HCT116 (cell line): ENCODE measurements around the gene GRM8. TPM values are rescaled to one million over a fixed set of nuclear protein-coding genes. Genes with fewer than 3 reads are reported as not detected.
"Not testable (repeated sequence)": the region's sequence is repeated elsewhere in the genome, so short reads cannot be mapped to it uniquely, and the experiment has no call there.

ENCODE experiments used
- ATAC-seq: fragments of 200-7000 bp; cut with Tn5 transposase; 2 replicates; pipeline ENCODE4 v1.9.1; 2020; ENCODE audit warnings: mild to moderate bottlenecking, moderate library complexity
- BruUV-seq: library from RNA; stranded (reverse); fragments of 400-500 nt; replicated peaks from 2 replicates; lab custom pipeline; 2021; lab: Mats Ljungman, UMichigan
- CTCF ChIA-PET: fragments of 300-600 bp; sonication (Branson Sonifier 250); formaldehyde crosslinking; loops from one replicate; lab custom pipeline; 2021; ENCODE audit warnings: antibody characterized with exemption; lab: Charles Lee
- POLR2A ChIA-PET: fragments of 300-600, 350-600 bp; sonication (Branson Sonifier 250); formaldehyde crosslinking; loops from one replicate; lab custom pipeline; 2021; ENCODE audit warnings: antibody characterized with exemption; lab: Charles Lee
- RAD21 ChIA-PET, 2 experiments: fragments of 300-600 bp; sonication (Branson Sonifier 250); formaldehyde crosslinking; loops; one replicate each; lab custom pipeline; 2023; ENCODE audit warnings: low total read pairs in 2 of 2; ENCODE audit not compliant: uncharacterized antibody in 2 of 2, unreplicated experiment in 2 of 2, low non-redundant PET in 1 of 2; lab: Charles Lee
- DNase-seq: peaks from one replicate; pipeline ENCODE4 v3.0.0-alpha.2; 2010; ENCODE audit warnings: low read depth, low spot score
- H2AFZ ChIP-seq: fragments of 200-600 bp; shearing (Covaris generic), sonication (generic); 2 replicates; pipeline ENCODE4 v1.6.1; 2017; ENCODE audit warnings: low read depth, mixed run types, mixed read lengths, antibody characterized with exemption, low read length; ENCODE audit not compliant: poor library complexity, severe bottlenecking
- H3K27ac ChIP-seq: 2 replicates; pipeline ENCODE4 v1.5.1; 2012; ENCODE audit warnings: low read depth, low read length
- H3K27me3 ChIP-seq: fragments of 200-600 bp; sonication (generic); 2 replicates; pipeline ENCODE4 v1.6.1; 2016; ENCODE audit warnings: mixed run types, low read length, mixed read lengths; ENCODE audit not compliant: insufficient read depth
- H3K36me3 ChIP-seq, 2 experiments: fragments of 200-500 bp in 1 of 2; fragments of 200-600 bp in 1 of 2; sonication (Bioruptor generic) in 1 of 2; sonication (generic) in 1 of 2; 2 replicates each; pipeline versions ENCODE4 v1.5.1 to v1.6.1; 2014 to 2016; ENCODE audit warnings: low read length in 2 of 2, inconsistent platforms in 1 of 2, mixed read lengths in 1 of 2, mixed run types in 1 of 2; ENCODE audit not compliant: insufficient read depth in 2 of 2, control insufficient read depth in 1 of 2
- H3K4me1 ChIP-seq, 2 experiments: fragments of 200-600 bp in 1 of 2; sonication (generic) in 1 of 2; 2 replicates each; pipeline versions ENCODE4 v1.5.1 to v1.6.1; 2012 to 2017; ENCODE audit warnings: low read length in 2 of 2, inconsistent platforms in 1 of 2, mild to moderate bottlenecking in 1 of 2, mixed read lengths in 1 of 2, mixed run types in 1 of 2, moderate library complexity in 1 of 2; ENCODE audit not compliant: insufficient read depth in 2 of 2, control insufficient read depth in 1 of 2
- H3K4me2 ChIP-seq: fragments of 200-600 bp; sonication (generic); 2 replicates; pipeline ENCODE4 v1.6.1; 2017; ENCODE audit warnings: mixed run types, low read length, mixed read lengths
- H3K4me3 ChIP-seq, 2 experiments: fragments of 200-600 bp in 1 of 2; sonication (generic) in 1 of 2; replicated peaks in 1 of 2; 2 replicates each; pipeline ENCODE4 v1.5.1; 2011 to 2016; ENCODE audit warnings: low read length in 2 of 2, control low read depth in 1 of 2, low read depth in 1 of 2, mild to moderate bottlenecking in 1 of 2, mixed read lengths in 1 of 2, mixed run types in 1 of 2
- H3K79me2 ChIP-seq: fragments of 200-600 bp; sonication (generic); 2 replicates; pipeline ENCODE4 v1.6.1; 2017; ENCODE audit warnings: mild to moderate bottlenecking, mixed run types, low read length, moderate library complexity, mixed read lengths; ENCODE audit not compliant: insufficient read depth
- H3K9ac ChIP-seq: fragments of 200-600 bp; sonication (generic); 2 replicates; pipeline ENCODE4 v1.6.1; 2016; ENCODE audit warnings: low read length, mixed read lengths
- H3K9me2 ChIP-seq: fragments of 200-600 bp; sonication (generic), shearing (Covaris generic); 2 replicates; pipeline ENCODE4 v1.6.1; 2017; ENCODE audit warnings: mixed run types, mild to moderate bottlenecking, moderate library complexity; ENCODE audit not compliant: insufficient read depth
- H3K9me3 ChIP-seq, 2 experiments: fragments of 200-500 bp in 1 of 2; fragments of 200-600 bp in 1 of 2; sonication (Bioruptor generic) in 1 of 2; sonication (generic) in 1 of 2; 2 replicates each; pipeline ENCODE4 v1.6.1; 2014 to 2017; ENCODE audit warnings: low read length in 2 of 2, mixed read lengths in 2 of 2, inconsistent platforms in 1 of 2, low read depth in 1 of 2, mild to moderate bottlenecking in 1 of 2, mixed run types in 1 of 2, moderate library complexity in 1 of 2; ENCODE audit not compliant: control insufficient read depth in 1 of 2, insufficient read depth in 1 of 2
- H4K20me1 ChIP-seq: fragments of 200-600 bp; sonication (generic), shearing (Covaris generic); 2 replicates; pipeline ENCODE4 v1.6.1; 2017; ENCODE audit warnings: mixed run types, mild to moderate bottlenecking, moderate library complexity; ENCODE audit not compliant: insufficient read depth
- CEBPB ChIP-seq: IDR thresholded peaks from 2 replicates; pipeline ENCODE4 v1.6.1; 2012; ENCODE audit warnings: low read depth
- ELF1 ChIP-seq: IDR thresholded peaks from 2 replicates; pipeline ENCODE4 v1.6.1; 2012; ENCODE audit warnings: low read depth, borderline replicate concordance
- EZH2 ChIP-seq: fragments of 200-600 bp; sonication (generic); IDR thresholded peaks from 2 replicates; pipeline ENCODE4 v1.6.1; 2017; ENCODE audit warnings: antibody characterized with exemption, mixed run types
- EZH2phosphoT487 ChIP-seq: fragments of 200-600 bp; IDR thresholded peaks from 2 replicates; pipeline ENCODE4 v1.6.1; 2018; ENCODE audit warnings: antibody characterized with exemption, borderline replicate concordance
- FOSL1 ChIP-seq: IDR thresholded peaks from 2 replicates; pipeline ENCODE4 v1.6.1; 2012; ENCODE audit warnings: low read depth
- POLR2AphosphoS5 ChIP-seq: IDR thresholded peaks from 2 replicates; pipeline ENCODE4 v1.6.1; 2011; ENCODE audit warnings: mild to moderate bottlenecking, low read depth, low read length, moderate library complexity
- RAD21 ChIP-seq: IDR thresholded peaks from 2 replicates; pipeline ENCODE4 v1.6.1; 2012; ENCODE audit warnings: low read depth, mild to moderate bottlenecking
- ZFX ChIP-seq: fragments of 450-650 bp; IDR thresholded peaks from 2 replicates; pipeline ENCODE4 v1.6.1; 2017
- ZNF274 ChIP-seq: fragments of 200-500 bp; sonication (Bioruptor generic); IDR thresholded peaks from 2 replicates; pipeline ENCODE4 v1.6.1; 2014; ENCODE audit warnings: mild to moderate bottlenecking, low read depth, low read length, inconsistent platforms
- intact Hi-C: fragments of 100-400 bp; cut with micrococcal nuclease; formaldehyde crosslinking; loops from 2 replicates; pipeline ENCODE4 v1.10.0; 2022
- total RNA-seq: library from RNA; stranded (reverse); gene quantifications from one replicate; pipeline ENCODE4 v1.2.1, GENCODE V29; 2021; ENCODE audit not compliant: unreplicated experiment
- TF ChIP-seq, protein P1 (sequence below): IDR thresholded peaks from 2 replicates; pipeline ENCODE4 v1.6.1; 2012

GRM8 gene
- total RNA-seq, 1 experiment from 2014 or later, result 0.05 TPM

DNA sequence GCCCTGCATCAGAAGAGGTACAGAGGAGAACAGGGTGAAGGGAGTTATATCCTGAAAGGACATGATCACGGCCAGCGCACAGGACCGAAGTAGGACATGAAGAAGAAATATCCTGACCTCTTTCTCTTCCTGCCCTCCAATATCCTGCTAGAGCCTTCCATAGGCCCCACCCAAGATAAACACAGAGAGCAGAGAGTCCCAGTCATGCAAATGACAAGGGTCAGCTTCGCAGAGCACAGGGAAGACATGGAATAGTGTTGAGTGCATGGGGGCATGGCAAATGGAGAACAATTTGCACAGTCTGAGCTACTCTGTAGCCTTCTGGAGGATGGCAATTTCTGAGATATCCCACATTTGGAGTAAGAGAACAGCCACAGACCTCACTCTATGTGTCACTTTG lies 371.4 kb downstream of the GRM8 start:
- Histone ChIP-seq H3K4me1 (peaks cover 0 to 3% of the 10 kb centered on the region in 2 experiments; a peak in 2 of 4 replicates), H3K27me3 (no peaks in the 10 kb centered on the region), H2AFZ (no peak overlapping the region), H3K9me2 (no peaks in the 10 kb centered on the region), H3K9ac (no peak overlapping the region), H3K9me3 (no peaks in the 10 kb centered on the region), H3K27ac (no peak overlapping the region), H3K36me3 (no peaks in the 10 kb centered on the region), H3K4me2 (no peak overlapping the region), H3K79me2 (no peaks in the 10 kb centered on the region), H3K4me3 (no peak overlapping the region), H4K20me1 (no peaks in the 10 kb centered on the region)
- ChIA-PET CTCF (no interaction called here), POLR2A (no interaction called here), RAD21 (no interaction called here)
- TF ChIP-seq EZH2phosphoT487 (no peak), FOSL1 (no peak), RAD21 (no peak), ELF1 (no peak), EZH2 (no peak), POLR2AphosphoS5 (no peak), ZNF274 (no peak), ZFX (no peak), CEBPB (no peak)
- TF ChIP-seq, protein P1, sequence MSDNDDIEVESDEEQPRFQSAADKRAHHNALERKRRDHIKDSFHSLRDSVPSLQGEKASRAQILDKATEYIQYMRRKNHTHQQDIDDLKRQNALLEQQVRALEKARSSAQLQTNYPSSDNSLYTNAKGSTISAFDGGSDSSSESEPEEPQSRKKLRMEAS, result no peak
- DNase-seq (no peak), ATAC-seq (no peak)
- intact Hi-C loops, result no loop called here
- no TSS peak for BruUV-seq

DNA sequence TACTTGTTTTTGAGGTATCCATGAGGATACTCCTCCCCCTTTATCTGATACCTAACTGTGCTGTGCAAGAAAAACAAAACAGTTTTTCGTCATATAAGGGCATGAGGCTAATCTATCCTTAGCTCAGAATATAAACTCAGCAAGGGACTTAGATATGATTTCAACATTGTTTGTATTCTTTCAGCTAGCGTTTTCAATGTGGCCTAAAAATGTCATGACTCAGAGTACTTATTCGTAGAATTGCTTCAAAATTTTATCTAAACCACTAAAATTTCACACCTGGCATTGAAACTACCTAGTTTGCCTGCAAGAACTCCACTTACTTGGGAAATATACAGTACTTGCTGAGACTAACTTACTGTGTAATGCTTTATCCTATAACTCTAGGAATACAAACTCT lies 376.2 kb downstream of the GRM8 start:
- H3K4me2 ChIP-seq, CTCF ChIA-PET, POLR2A ChIA-PET, H3K36me3 ChIP-seq, H3K4me1 ChIP-seq, DNase-seq, H3K27me3 ChIP-seq, intact Hi-C loops, BruUV-seq, H3K27ac ChIP-seq, H2AFZ ChIP-seq, H3K9ac ChIP-seq, H4K20me1 ChIP-seq, H3K4me3 ChIP-seq, H3K9me3 ChIP-seq, H3K9me2 ChIP-seq, H3K79me2 ChIP-seq, ATAC-seq, RAD21 ChIA-PET: not testable (repeated sequence)
